DOHH2 (cell line): ENCODE data around the gene PLCD4.

Experiments
- H3F3A ChIP-seq: fragments of 200-600 bp; sonication (generic), shearing (Covaris generic); 2 replicates; pipeline ENCODE4 v1.6.0; 2016; ENCODE audit warnings: antibody characterized with exemption, mild to moderate bottlenecking; ENCODE audit not compliant: control insufficient read depth, insufficient read depth
- H3K27ac ChIP-seq: fragments of 200-600 bp; sonication (generic); 2 replicates; pipeline ENCODE4 v1.5.1; 2014; ENCODE audit warnings: low read depth, mild to moderate bottlenecking, low read length, moderate library complexity
- H3K27me3 ChIP-seq: fragments of 200-600 bp; sonication (generic); 2 replicates; pipeline ENCODE4 v1.6.1; 2014; ENCODE audit warnings: mild to moderate bottlenecking, low read length, mixed read lengths; ENCODE audit not compliant: control insufficient read depth
- H3K36me3 ChIP-seq: fragments of 200-600 bp; sonication (generic); 2 replicates; pipeline ENCODE4 v1.6.1; 2014; ENCODE audit warnings: mild to moderate bottlenecking, low read length, moderate library complexity, mixed read lengths; ENCODE audit not compliant: control insufficient read depth
- H3K4me1 ChIP-seq: fragments of 200-600 bp; sonication (generic); 2 replicates; pipeline ENCODE4 v1.6.1; 2014; ENCODE audit warnings: mild to moderate bottlenecking, low read length, mixed read lengths; ENCODE audit not compliant: control insufficient read depth
- H3K4me2 ChIP-seq: fragments of 200-600 bp; sonication (generic); 2 replicates; pipeline ENCODE4 v1.6.0; 2014; ENCODE audit warnings: mild to moderate bottlenecking, low read length, moderate library complexity
- H3K4me3 ChIP-seq: fragments of 200-600 bp; sonication (generic); 2 replicates; pipeline ENCODE4 v1.5.1; 2014; ENCODE audit warnings: mild to moderate bottlenecking, low read length, mixed read lengths
- H3K79me2 ChIP-seq: fragments of 200-600 bp; sonication (generic); 2 replicates; pipeline ENCODE4 v1.6.1; 2014; ENCODE audit warnings: mild to moderate bottlenecking, low read length, mixed read lengths; ENCODE audit not compliant: control insufficient read depth
- H3K9me2 ChIP-seq: fragments of 200-600 bp; sonication (generic); replicated peaks from 2 replicates; pipeline ENCODE4 v1.6.1; 2014; ENCODE audit warnings: mild to moderate bottlenecking, low read length, mixed read lengths; ENCODE audit not compliant: control insufficient read depth
- H3K9me3 ChIP-seq: fragments of 200-600 bp; sonication (generic); 2 replicates; pipeline ENCODE4 v1.6.1; 2014; ENCODE audit warnings: antibody characterized with exemption, low read length, mixed read lengths; ENCODE audit not compliant: control insufficient read depth, insufficient read depth
- H4K20me1 ChIP-seq: fragments of 200-600 bp; sonication (generic); 2 replicates; pipeline ENCODE4 v1.6.0; 2014; ENCODE audit warnings: low read depth, mild to moderate bottlenecking, antibody characterized with exemption, low read length, moderate library complexity; ENCODE audit not compliant: control insufficient read depth, insufficient read depth
- CTCF ChIP-seq: fragments of 200-600 bp; sonication (generic); IDR thresholded peaks from one replicate; pipeline ENCODE4 v1.5.1; 2014; ENCODE audit warnings: antibody characterized with exemption, mild to moderate bottlenecking, low read depth, low read length; ENCODE audit not compliant: poor library complexity, severe bottlenecking
- EZH2phosphoT487 ChIP-seq: fragments of 200-600 bp; sonication (generic); IDR thresholded peaks from 2 replicates; pipeline ENCODE4 v1.6.1; 2017; ENCODE audit warnings: borderline replicate concordance, mild to moderate bottlenecking, antibody characterized with exemption, low read length, moderate library complexity, mixed read lengths

The PLCD4 gene

GRCh38 chr2:218658671-218659257 is 51.1 kb downstream of the PLCD4 start:
- Histone ChIP-seq H3K79me2 (peaks cover 69% of the 10 kb centered on the region), H3K36me3 (peaks cover 78% of the 10 kb centered on the region)

GRCh38 chr2:218659258-218659987 is 51.7 kb downstream of the PLCD4 start, which contains the start of the genes BCS1L and ZNF142:
Gene BCS1L, plus strand, starts transcription at chr2:218659683. Its CDS starts 1,305 bp downstream, at chr2:218660988.
Gene ZNF142, minus strand, starts transcription at chr2:218659623. Its CDS starts 3,194 bp downstream, at chr2:218656429.
- Histone ChIP-seq H3K4me2 (peak within 1 kb of the TSS; percentile 67), H3K4me3 (peak within 1 kb of the TSS; percentile 80), H3K9me2 (no peaks in the 10 kb centered on the region), H3K4me1 (peaks cover 20% of the 10 kb centered on the region), H3K27me3 (no peaks in the 10 kb centered on the region), H3K9me3 (no peaks in the 10 kb centered on the region), H3K27ac (peak within 1 kb of the TSS; percentile 58), H4K20me1 (peaks cover 5% of the 10 kb centered on the region; the same call in 1 of the 2 replicates), H3K36me3 (peaks cover 78% of the 10 kb centered on the region), H3K79me2 (peaks cover 64% of the 10 kb centered on the region), H3F3A (no peaks in the 10 kb centered on the region)
- TF ChIP-seq CTCF (no peak), EZH2phosphoT487 (no peak)

More at GRCh38 chr2:218658671-218659257, 51.1 kb downstream of the PLCD4 start:
- H3K4me3 ChIP-seq = peak overlapping the region; percentile 80
- peaks cover 5% of the 10 kb centered on the region; the same call in 1 of the 2 replicates for H4K20me1 ChIP-seq
- H3K27me3 ChIP-seq = no peaks in the 10 kb centered on the region
- no peaks in the 10 kb centered on the region for H3F3A ChIP-seq
- peak overlapping the region; percentile 58 for H3K27ac ChIP-seq
- H3K4me1 ChIP-seq = peaks cover 20% of the 10 kb centered on the region
- H3K9me2 ChIP-seq = no peaks in the 10 kb centered on the region
- peak overlapping the region; percentile 67 for H3K4me2 ChIP-seq
- H3K9me3 ChIP-seq = no peaks in the 10 kb centered on the region
- TF ChIP-seq EZH2phosphoT487 (no peak), CTCF (peak; percentile 66)

GRCh38 chr2:218659988-218660358 is 52.3 kb downstream of the PLCD4 start:
- TF ChIP-seq CTCF (no peak), EZH2phosphoT487 (no peak)
- Histone ChIP-seq H3K27ac (peak overlapping the region; percentile 58; the same call in 1 of the 2 replicates), H4K20me1 (peaks cover 5% of the 10 kb centered on the region; the same call in 1 of the 2 replicates), H3F3A (no peaks in the 10 kb centered on the region), H3K4me2 (peak overlapping the region; percentile 67), H3K27me3 (no peaks in the 10 kb centered on the region), H3K36me3 (peaks cover 78% of the 10 kb centered on the region), H3K79me2 (peaks cover 59% of the 10 kb centered on the region), H3K9me2 (no peaks in the 10 kb centered on the region), H3K4me3 (peak overlapping the region; percentile 80), H3K9me3 (no peaks in the 10 kb centered on the region), H3K4me1 (peaks cover 20% of the 10 kb centered on the region)
